HG03432 (cell line): ENCODE results near the gene KCNMA1.

ENCODE experiments used
- ATAC-seq: cut with Tn5 transposase; IDR thresholded peaks from one replicate; pipeline ENCODE4 v1.9.1; 2021; ENCODE audit warnings: mild to moderate bottlenecking, moderate library complexity; ENCODE audit not compliant: unreplicated experiment

The KCNMA1 gene

GRCh38 chr10:77233466-77233865 lies 404.1 kb downstream of the KCNMA1 start:
- no peak for ATAC-seq

DNA sequence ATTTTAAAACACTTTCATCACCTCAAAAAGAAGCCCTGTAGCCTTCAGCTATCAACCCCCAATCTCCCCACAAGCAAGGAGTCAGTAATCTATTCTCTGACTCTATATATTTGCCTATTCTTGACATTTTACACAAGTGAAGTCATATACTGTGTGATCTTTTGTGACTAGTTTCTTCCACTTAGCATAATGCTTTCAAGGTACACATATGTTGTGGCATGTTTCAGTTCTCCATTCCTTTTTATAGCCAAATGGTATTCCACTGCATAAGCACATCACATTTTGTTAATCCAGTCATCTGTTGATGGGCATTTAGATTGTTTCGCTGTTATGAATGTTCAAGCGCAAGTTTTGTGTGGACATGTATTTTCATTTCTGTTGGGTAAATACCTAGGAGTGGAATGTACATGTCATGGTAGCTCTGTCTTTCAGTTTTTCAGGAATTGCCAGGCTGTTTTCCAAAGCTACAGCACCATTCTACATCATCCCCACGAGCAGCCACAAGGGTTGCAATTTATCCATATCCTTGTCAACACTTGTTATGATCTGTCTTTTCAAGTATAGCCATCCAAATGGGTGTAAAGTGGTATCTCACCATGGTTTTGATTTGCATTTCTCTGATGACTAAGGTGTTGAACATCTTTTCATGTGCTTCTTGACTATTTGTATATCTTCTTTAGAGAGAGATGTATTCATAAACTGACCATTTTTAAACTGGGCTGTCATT lies 405.6 kb downstream of the KCNMA1 start:
- no peak for ATAC-seq

DNA sequence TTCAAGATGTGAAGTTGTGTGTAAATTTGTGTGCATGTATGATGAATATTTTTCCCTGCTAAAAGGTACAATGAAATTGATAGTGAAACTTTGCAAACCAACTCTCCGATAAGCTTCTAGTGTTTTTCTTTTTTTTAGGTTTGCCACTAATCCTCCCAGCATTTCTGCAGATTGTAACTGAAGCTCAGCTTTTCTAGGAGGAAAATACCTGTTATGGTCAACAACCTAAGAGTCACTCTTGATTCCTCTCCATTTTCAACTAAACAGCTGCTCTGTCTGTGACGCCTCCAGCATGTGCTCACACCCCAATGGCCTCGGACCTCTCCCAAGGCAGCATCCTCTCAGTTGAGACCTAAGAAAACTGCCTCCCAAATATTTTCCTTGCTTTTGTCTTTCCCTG lies 406.2 kb downstream of the KCNMA1 start:
- ATAC-seq, result no peak

DNA sequence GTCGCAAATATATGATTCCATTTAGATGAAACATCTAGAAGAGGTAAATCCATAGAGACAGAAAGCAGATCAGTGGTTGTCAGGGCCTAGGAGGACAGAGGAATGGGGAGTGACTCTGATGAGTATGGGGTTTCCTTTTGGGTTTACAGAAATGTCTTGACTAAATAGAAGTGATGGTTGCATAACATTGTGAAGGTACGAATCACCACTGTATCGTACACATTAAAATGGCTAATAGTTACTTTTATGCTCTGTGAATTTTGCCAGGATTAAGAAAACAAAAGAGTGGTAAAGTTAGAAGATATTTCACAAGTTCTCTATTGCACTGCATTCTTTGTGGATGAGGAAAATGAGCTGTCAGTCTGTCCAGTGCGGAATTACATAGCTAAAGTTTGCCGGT lies 407.4 kb downstream of the KCNMA1 start:
- no peak for ATAC-seq

GRCh38 chr10:77229704-77230103 lies 407.9 kb downstream of the KCNMA1 start:
- no peak for ATAC-seq

- no peak for ATAC-seq
These were observed 409.0 kb downstream of the KCNMA1 start for GRCh38 chr10:77228559-77228958.

DNA sequence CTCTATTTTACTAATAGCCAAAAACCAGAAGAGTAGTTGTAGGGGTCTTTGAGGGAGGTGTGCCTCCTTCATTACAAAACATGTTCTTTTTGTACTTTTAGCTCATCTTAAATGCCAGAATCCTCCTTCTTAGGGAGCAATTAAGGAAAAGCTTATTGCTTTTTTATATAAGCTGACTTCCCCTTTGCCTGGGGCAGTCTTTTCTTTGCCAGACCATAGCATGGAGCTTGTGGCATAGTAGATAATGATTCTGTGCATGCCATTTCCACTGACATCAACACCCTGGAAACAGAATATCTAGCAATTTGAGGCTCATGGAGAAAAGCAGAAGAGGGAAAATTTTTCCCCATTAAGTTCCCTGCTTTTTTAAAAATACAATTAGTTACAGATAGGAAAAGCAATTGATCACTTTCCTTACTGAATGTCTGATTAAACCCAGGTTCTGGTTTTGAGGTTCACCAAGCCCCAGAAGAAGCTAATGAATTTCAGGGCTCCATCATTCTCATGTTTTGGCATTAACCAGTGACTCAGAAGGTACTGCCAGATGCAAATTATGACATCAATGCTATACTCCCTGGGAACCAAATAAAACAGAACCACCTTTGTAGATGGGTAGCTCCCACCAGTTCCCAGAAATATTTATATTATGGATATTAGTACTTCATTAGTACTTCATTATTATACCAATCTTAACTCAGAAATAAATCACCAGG lies 410.6 kb downstream of the KCNMA1 start:
- ATAC-seq, result no peak

GRCh38 chr10:77226452-77226851 lies 411.2 kb downstream of the KCNMA1 start:
- ATAC-seq, result no peak

GRCh38 chr10:77226020-77226419 lies 411.6 kb downstream of the KCNMA1 start:
- no peak for ATAC-seq

- no peak for ATAC-seq
These were observed 413.8 kb downstream of the KCNMA1 start for GRCh38 chr10:77223526-77224460.

DNA sequence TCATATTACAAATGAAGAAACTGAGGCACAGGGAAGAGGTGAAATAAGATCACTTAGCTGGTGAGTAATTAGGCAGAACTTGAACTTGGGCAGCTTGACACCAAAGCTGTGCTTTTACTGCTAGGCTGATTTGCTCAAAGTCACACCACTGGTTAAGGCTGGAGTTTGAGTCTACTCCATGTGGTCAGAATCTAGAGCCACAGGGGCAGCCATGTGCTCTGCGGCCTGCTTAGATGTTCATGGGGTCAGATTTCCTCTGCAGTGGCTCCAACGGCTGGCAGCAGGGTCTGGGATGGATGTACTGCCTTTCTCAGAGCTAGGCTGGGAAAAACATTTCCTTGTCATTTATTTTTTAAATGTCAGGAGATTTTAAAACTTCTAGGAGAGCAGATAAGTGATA lies 417.5 kb downstream of the KCNMA1 start:
- no peak for ATAC-seq

GRCh38 chr10:77219046-77219445 lies 418.6 kb downstream of the KCNMA1 start:
- no peak for ATAC-seq

GRCh38 chr10:77214799-77215198 lies 422.8 kb downstream of the KCNMA1 start:
- ATAC-seq, result no peak

GRCh38 chr10:77212632-77213031 lies 425.0 kb downstream of the KCNMA1 start:
- no peak for ATAC-seq

- no peak for ATAC-seq
These were observed 427.0 kb downstream of the KCNMA1 start for GRCh38 chr10:77210645-77211044.

- ATAC-seq, result no peak
These were observed 428.8 kb downstream of the KCNMA1 start for GRCh38 chr10:77208684-77209256.

DNA sequence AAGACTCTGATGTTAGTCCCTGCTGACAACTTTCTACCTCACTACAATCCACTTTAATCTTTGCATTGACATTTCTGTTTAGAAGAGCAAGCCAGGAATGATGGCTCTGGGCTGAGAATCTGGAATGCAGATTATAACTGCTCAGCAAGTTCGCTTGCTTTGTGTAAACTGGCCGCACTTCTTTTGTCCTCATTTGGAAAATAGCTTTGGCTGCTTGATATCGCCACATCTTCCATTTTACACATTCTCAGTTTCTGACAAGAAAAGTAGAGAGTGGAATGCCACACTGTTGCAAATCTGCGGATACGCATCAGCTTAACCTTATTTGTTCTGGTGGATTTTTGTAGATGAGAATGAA lies 429.8 kb downstream of the KCNMA1 start:
- no peak for ATAC-seq

GRCh38 chr10:77207182-77207827 lies 430.3 kb downstream of the KCNMA1 start:
- ATAC-seq, result no peak

DNA sequence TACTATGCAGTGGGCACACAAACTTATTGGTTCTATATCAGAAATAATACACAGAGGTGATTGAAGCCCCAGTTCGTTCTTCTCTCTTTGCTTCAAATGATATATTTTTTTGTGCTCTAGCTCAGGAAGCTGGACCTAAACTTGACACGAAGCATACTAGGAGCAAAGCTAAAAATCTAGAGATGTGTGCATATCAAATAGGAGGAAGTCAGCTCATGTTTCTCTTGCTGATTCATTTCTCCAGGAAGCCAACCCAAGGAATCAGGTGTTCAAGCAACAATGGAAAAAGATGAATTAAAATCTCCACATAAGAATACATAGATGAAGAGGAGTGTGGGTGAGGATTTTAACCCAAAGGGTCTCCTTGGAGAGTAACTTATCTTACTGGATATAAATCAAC lies 432.5 kb downstream of the KCNMA1 start:
- no peak for ATAC-seq

DNA sequence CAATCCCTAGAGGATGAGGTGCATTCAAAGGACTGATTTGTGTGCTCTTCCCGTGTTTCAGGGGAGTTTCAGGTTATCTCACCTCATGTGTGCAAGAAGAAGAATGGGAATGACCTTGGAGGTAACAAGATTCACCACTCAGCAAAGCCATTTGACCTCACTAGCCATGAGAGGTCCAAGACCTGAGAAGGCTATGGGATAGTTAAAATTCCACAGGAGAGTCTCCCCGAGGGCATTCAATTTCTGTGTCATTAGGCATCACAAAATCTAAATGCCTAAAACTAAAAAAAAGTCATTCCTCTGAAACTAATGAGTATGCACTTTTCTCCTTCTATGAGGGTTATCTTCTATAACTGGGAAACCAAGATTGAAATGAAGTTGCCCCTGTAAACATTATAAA lies 433.4 kb downstream of the KCNMA1 start:
- ATAC-seq, result no peak

DNA sequence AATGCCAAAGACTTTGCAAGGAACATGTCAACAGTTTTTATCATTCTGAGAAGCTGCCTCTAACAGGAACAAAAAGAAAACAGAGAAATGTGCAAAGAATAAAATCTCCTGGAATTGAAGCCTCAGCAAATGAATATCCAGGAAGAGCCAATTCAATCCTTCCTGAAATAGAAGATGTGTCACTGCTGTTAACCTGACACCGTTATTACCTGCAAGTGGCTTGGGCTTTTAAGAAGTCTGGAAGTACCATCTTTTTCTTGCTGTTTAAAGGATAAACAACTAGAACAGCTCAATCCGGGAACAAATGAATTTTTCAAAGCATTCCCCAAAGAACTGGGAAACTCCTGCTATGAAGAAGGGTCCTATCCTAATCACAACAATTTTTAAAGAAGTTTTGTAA lies 434.8 kb downstream of the KCNMA1 start:
- no peak for ATAC-seq
